A204.1 (cell line): Measurements from ENCODE around the gene GPC3.

Source experiments
- FAIRE-seq: peaks from 2 replicates; lab custom pipeline; 2012; peaks lifted over from hg19 to GRCh38; lab: Jason Lieb, UNC

The GPC3 gene

DNA sequence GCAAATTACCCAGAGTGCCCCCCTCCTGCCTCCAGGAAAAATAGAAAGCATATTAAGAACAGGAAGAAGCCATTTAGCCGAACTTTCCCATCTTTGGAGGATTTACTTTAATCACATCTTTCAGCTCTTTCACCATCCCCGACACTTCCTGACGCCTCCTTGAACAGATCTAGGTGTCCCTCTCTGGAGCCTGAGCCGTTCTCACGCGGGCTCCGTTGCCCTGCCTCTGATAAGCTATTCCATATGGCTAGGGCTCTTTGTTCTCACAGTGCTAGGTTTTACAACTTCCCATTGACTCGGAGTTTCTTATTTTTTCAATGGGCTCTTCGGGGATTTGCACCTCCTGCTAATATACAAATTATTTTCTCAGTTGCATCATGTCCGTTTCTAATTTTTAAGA, 488.0 kb downstream of the GPC3 start:
- FAIRE-seq: no peak

DNA sequence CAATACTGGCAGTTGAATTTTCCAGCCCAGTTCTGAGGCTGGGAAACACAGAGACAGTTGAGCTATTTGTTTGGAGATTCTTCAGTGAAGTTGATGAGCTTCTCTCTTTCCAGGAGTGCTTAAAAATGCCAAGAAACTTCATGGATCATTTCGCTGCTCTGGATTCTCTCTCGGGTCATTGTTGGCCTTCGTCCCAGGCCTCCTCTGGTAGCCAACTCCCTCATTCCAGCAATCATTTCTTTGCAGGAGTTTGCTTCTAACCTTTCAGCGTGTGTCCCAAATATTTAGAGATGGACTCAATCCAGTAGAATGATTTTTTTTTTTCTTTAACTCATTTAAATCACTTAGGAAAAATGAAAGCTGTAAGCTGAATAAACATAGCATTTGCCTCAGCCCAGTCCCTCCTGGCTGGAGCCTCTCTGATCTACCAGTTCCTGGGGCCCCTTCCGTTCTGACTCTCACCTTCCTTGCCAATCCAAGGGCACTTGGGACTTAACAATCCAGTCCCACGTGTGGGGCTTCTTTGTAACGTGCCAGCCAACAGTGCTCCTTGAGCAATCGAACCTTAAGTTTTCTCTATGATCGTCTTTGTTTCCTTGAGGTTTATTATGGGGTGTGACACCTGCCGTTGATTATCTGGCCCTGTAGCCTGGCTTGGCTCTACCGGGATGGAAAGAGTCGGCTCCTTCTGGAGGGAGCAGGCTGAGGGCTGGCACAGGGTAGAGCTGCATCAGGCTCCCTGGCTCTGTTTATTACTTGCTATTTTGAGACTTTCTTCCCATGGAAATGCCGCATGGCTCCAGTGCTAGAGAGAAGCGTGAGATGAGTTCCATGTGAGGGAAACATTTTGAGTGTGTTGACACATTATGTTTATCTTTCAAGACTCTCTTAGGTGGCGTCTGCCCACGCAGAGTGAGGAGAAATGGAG, 489.7 kb downstream of the GPC3 start:
- no peak for FAIRE-seq

DNA sequence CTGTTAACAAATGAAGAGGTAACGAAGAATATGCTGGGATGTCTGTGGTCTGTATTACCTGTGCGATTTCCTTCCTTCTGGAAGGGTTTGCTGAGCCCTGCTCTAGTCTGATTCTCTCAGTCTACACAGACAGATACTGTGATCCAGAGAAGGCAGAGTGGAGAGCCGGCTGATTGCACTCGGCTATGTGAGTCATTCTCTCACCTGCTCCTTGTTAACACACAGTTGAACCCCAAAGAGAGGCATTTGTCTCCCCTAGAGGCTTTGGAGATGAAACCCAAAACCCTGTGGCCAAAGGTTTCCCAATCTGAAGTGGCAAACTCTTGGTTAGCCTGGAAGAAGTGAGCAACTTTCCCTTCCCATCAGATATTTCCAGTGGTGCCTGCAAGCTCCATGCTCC, 492.0 kb downstream of the GPC3 start:
- FAIRE-seq: no peak

DNA sequence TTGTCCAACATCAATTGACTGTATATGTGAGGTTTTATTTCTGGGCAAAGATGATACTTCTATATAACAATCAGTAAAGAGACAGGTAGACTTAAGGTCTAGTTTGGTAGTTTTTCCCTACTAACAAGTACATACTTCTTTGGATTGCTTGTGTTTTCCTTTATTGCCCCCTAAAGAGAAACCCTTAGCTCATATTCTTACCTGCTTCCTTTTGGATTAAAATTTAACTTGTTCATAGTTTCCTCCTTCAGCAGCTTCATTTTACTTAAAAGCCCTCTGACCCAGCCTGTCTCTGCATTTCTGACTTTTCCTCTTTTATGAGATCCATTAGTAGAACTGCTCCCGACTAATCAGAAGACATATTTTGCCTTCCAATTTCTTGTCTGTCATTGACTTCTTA, 494.4 kb downstream of the GPC3 start:
- no peak for FAIRE-seq
